Measurements from ENCODE around the gene PKM. TPM values are rescaled to one million over a fixed set of nuclear protein-coding genes. Genes with fewer than 3 reads are reported as not detected.

Gene PKM
- total and polyA plus RNA-seq, 9 of the 15 experiments (the other 6 are each of a cell fraction or from before 2014, with no cell fraction given) = 140 to 825 (median 383) TPM

- TF ChIP-seq ZBTB11 (CRISPR knock-in tag; IDR thresholded peaks at IDR 0.05) = no peak; a peak in 1 of 6 replicates
- no peak for TF ChIP-seq ZBTB1 (CRISPR knock-in tag; IDR thresholded peaks at IDR 0.05; ENCODE audit: borderline replicate concordance, low read depth)
- TF ChIP-seq CTCFL (IDR thresholded peaks at IDR 0.05; ENCODE audit: borderline replicate concordance, insufficient read depth, low read depth, low read length, poor library complexity, severe bottlenecking) = no peak
- TF ChIP-seq CREBBP (IDR thresholded peaks at IDR 0.05; ENCODE audit: low read depth, low read length) = no peak
- no peak for TF ChIP-seq E4F1 (CRISPR knock-in tag; IDR thresholded peaks at IDR 0.05; ENCODE audit: borderline replicate concordance)
- TF ChIP-seq GMEB1 (CRISPR knock-in tag; IDR thresholded peaks at IDR 0.05) = no peak
- no peak for TF ChIP-seq BRD9 (IDR thresholded peaks at IDR 0.05; ENCODE audit: low read depth, partially characterized antibody)
- TF ChIP-seq NR0B1 (IDR thresholded peaks at IDR 0.05; ENCODE audit: partially characterized antibody) = no peak
- no peak for TF ChIP-seq E2F5 (CRISPR knock-in tag; IDR thresholded peaks at IDR 0.05)
- no peak for TF ChIP-seq EWSR1 (IDR thresholded peaks at IDR 0.05; ENCODE audit: borderline replicate concordance, low read depth, partially characterized antibody)
- no peak for TF ChIP-seq NCOA4 (IDR thresholded peaks at IDR 0.05; ENCODE audit: partially characterized antibody)
- no peak for TF ChIP-seq MIER1 (IDR thresholded peaks at IDR 0.05; ENCODE audit: low read depth)
- no peak for TF ChIP-seq RNF2 (IDR thresholded peaks at IDR 0.05)
These were observed 966 bp upstream of the PKM start (continued) for GRCh38 chr15:72231833-72232478.
